ENCODE results near the gene RASSF3. TPM values are rescaled to one million over a fixed set of nuclear protein-coding genes. Genes with fewer than 3 reads are reported as not detected.

The RASSF3 gene
- total RNA-seq, 4 donors from 2014 or later, result 9.1 to 16.1 (median 11.2) TPM

DNA sequence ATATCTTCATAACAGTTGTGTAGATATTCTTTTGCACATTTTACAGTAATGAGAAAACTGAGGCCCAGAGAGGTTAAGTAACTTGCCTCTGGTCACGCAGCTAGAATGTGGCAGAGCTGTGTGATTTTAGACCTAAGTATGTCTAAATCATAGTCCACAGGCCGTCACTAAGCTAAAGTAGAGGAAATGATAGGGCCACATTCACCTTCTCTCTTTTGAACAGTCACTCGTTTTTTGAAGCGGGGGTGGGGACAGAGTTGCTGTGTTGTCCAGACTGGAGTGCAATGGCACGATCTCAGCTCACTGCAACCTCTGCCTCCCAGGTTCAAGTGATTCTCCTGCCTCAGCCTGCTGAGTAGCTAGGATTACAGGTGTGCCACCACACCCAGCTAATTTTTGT is 68.5 kb downstream of the RASSF3 start:
- Histone ChIP-seq H3K9me3 (no peaks in the 10 kb centered on the region), H3K36me3 (no peaks in the 10 kb centered on the region), H3K27me3 (no peaks in the 10 kb centered on the region), H3K4me3 (no peak overlapping the region), H3K27ac (peak overlapping the region; percentile 59), H3K4me1 (peaks cover 45% of the 10 kb centered on the region)
- 69% methylated on average over 5 of the region's 5 CpGs for WGBS
- DNase-seq (ENCODE audit: low spot score in 2 of 2), result no peak
- TF ChIP-seq, protein P1, sequence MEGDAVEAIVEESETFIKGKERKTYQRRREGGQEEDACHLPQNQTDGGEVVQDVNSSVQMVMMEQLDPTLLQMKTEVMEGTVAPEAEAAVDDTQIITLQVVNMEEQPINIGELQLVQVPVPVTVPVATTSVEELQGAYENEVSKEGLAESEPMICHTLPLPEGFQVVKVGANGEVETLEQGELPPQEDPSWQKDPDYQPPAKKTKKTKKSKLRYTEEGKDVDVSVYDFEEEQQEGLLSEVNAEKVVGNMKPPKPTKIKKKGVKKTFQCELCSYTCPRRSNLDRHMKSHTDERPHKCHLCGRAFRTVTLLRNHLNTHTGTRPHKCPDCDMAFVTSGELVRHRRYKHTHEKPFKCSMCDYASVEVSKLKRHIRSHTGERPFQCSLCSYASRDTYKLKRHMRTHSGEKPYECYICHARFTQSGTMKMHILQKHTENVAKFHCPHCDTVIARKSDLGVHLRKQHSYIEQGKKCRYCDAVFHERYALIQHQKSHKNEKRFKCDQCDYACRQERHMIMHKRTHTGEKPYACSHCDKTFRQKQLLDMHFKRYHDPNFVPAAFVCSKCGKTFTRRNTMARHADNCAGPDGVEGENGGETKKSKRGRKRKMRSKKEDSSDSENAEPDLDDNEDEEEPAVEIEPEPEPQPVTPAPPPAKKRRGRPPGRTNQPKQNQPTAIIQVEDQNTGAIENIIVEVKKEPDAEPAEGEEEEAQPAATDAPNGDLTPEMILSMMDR (IDR thresholded peaks at IDR 0.05), result no peak
- no peak for TF ChIP-seq POLR2AphosphoS5 (IDR thresholded peaks at IDR 0.05)

DNA sequence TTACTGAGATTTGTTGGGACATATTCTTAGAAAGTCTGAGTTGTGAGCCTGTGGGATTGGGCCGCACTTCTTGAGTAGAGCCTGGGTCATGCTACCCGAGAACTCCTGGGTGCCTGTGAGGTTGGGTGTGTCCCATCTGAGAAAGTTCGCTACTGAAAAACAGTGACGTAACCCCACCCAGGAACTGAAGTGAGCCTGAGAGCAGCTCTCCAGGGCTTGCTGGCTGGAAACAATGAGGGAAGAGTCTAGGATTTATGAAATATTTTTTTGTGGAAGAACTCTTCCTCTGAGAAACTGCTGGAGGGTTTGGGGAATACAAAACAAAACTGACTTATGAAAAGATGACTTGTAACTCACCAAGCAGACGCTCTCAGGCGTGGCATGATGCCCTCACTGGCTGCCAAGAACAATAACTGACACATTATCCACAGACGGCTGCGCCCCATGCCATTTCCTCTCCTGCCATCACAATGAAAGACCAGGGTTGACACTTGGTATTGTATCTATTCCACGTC is 69.2 kb downstream of the RASSF3 start:
- Histone ChIP-seq H3K36me3 (no peaks in the 10 kb centered on the region), H3K27ac (peak overlapping the region; percentile 59), H3K4me3 (peak overlapping the region; percentile 22), H3K9me3 (no peaks in the 10 kb centered on the region), H3K27me3 (no peaks in the 10 kb centered on the region), H3K4me1 (peaks cover 41% of the 10 kb centered on the region)
- 16% methylated on average over 9 of the region's 9 CpGs for WGBS
- TF ChIP-seq POLR2AphosphoS5 (IDR thresholded peaks at IDR 0.05) (no peak), EP300 (IDR thresholded peaks at IDR 0.05) (no peak), POLR2A (IDR thresholded peaks at IDR 0.05) (no peak)
- TF ChIP-seq, protein P1 (IDR thresholded peaks at IDR 0.05), result no peak
- peak; percentile 85 to 87 for DNase-seq (ENCODE audit: low spot score in 2 of 2)

DNA sequence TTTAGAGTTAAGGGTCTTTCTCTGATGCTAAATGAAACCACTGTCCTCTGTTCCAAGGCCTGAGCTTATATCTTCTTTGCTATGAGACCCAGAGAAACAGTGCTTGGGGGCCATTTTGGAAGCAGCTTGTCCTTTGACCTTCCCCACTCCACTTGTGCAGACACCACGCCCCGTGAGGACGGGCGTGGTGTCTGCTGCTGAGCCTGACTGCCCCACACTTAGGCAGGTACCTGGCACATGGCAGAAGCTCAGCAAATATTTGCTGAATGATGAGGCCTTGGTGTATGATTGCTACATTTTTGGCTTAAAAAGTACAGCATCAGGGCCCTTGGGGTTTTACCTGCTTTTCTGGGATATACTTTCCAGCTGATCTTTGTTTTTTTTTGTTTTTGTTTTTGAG is 69.9 kb downstream of the RASSF3 start:
- WGBS, result 60% methylated on average over 4 of the region's 4 CpGs
- no peak for DNase-seq (ENCODE audit: low spot score in 2 of 2)
- Histone ChIP-seq H3K4me1 (peaks cover 41% of the 10 kb centered on the region), H3K27ac (peak overlapping the region; percentile 59), H3K9me3 (no peaks in the 10 kb centered on the region), H3K27me3 (no peaks in the 10 kb centered on the region), H3K36me3 (no peaks in the 10 kb centered on the region), H3K4me3 (peak overlapping the region; percentile 22)
- TF ChIP-seq EP300 (IDR thresholded peaks at IDR 0.05) (no peak), POLR2A (IDR thresholded peaks at IDR 0.05) (no peak), POLR2AphosphoS5 (IDR thresholded peaks at IDR 0.05) (no peak)
- TF ChIP-seq, protein P1 (IDR thresholded peaks at IDR 0.05), result no peak

DNA sequence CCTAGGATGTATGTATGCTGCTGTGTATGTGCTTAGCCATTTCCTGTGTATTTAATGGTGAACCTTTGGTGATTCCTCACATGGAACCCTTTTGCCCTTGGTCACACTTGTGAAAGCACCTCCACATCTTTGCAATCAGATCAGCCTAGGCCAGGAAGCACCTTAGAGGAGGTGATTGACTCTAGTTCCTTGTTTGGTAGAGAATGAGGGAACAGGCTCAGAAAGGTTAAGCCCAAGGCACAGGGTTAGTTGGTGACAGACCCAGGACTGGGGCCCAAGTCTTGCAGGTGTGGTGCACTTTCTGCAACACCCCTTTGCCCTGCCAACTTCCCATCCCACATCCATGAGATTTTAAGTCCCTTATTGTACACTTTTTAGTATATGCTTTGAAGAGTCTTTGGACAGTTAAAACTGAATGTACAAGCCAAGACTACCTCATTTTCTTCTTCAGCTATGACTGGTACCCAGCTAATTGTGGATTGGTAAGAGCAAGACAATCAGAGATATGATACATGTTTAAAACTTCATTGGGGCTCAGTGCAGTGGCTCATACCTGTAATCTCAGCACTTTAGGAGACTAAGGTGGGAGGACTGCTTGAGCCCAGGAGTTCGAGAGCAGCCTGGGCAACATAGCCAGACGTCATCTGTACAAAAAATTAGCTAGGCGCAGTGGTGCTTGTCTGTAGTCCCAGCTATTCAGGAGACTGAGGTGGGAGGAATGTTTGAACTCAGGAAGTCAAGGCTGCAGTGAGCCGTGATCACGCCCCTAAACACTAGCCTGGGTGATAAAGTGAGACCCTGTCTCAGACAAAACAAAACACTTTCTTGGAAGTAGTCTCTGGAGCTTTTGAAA is 71.1 kb downstream of the RASSF3 start:
- Histone ChIP-seq H3K4me3 (no peak overlapping the region), H3K4me1 (peaks cover 33% of the 10 kb centered on the region), H3K27ac (no peak overlapping the region), H3K27me3 (no peaks in the 10 kb centered on the region), H3K36me3 (peaks cover 5% of the 10 kb centered on the region), H3K9me3 (no peaks in the 10 kb centered on the region)
- TF ChIP-seq EP300 (IDR thresholded peaks at IDR 0.05) (no peak), POLR2A (IDR thresholded peaks at IDR 0.05) (no peak), POLR2AphosphoS5 (IDR thresholded peaks at IDR 0.05) (no peak)
- TF ChIP-seq, protein P1 (IDR thresholded peaks at IDR 0.05), result no peak
- 87% methylated on average over 5 of the region's 5 CpGs for WGBS
- DNase-seq (ENCODE audit: low spot score in 2 of 2), result no peak

DNA sequence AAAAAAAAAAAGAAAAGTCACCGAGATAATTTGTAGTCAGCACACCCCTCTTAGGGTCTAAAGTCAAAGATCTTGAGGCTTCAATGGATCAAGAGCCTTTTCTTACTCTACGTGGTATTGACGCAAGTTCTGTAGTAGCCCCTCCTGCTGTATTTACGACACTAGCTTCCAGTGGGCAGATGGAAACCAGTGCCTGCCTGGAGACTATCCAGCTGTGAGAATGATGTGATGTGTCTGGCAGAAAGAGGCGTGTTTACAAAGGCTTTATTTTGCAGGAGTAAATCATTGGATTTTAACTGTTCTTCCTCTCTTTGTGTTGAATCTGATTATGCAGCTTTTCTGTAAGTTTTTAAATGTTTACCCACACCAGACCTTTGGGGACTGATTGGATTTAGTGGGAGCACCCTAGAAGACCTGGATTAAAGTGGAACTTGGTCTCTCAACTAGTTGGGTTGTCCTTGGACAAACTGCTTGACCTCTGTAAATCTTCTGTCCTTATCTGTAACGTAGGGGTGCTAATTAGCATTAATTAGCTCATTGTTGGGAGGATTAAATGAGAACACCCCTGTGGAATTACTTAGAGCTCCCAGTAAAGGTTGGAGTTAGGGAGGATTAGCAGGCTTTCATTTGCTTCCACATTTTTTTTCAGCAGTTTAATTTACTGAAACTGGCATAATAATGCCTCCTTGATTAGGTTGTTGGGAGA is 72.4 kb downstream of the RASSF3 start:
- DNase-seq (ENCODE audit: low spot score in 2 of 2), result no peak
- no peak overlapping the region for H3K27ac ChIP-seq
- H3K27me3 ChIP-seq, result no peaks in the 10 kb centered on the region
- H3K4me1 ChIP-seq, result peaks cover 35% of the 10 kb centered on the region
- H3K36me3 ChIP-seq, result peaks cover 11% of the 10 kb centered on the region
- no peaks in the 10 kb centered on the region for H3K9me3 ChIP-seq
- no peak overlapping the region for H3K4me3 ChIP-seq
- WGBS, result 51% methylated on average over 6 of the region's 6 CpGs
- no peak for TF ChIP-seq POLR2AphosphoS5 (IDR thresholded peaks at IDR 0.05)
- TF ChIP-seq EP300 (IDR thresholded peaks at IDR 0.05), result peak; percentile 37
